AG08395 (cell line): Measurements from ENCODE around the gene GOLGA6L7.
"Not testable (repeated sequence)": the region's sequence is repeated elsewhere in the genome, so short reads cannot be mapped to it uniquely, and the experiment has no call there.

Experiments used
- DNase-seq: peaks from one replicate; pipeline ENCODE4 v3.0.0; 2012; ENCODE audit warnings: mixed read lengths, low spot score

GOLGA6L7 gene

GRCh38 chr15:28884151-28884940, 35.9 kb upstream of the GOLGA6L7 start:
- DNase-seq, result no peak

- no peak for DNase-seq
Measured at GRCh38 chr15:28881600-28881999, 33.2 kb upstream of the GOLGA6L7 start.

GRCh38 chr15:28881170-28881569, 32.7 kb upstream of the GOLGA6L7 start:
- DNase-seq, result no peak

GRCh38 chr15:28880680-28881079, 32.2 kb upstream of the GOLGA6L7 start:
- no peak for DNase-seq

GRCh38 chr15:28879551-28879950, 31.1 kb upstream of the GOLGA6L7 start:
- DNase-seq, result no peak

- DNase-seq, result no peak
Measured at GRCh38 chr15:28878209-28878608, 29.8 kb upstream of the GOLGA6L7 start.

- no peak for DNase-seq
Measured at GRCh38 chr15:28876845-28877185, 28.4 kb upstream of the GOLGA6L7 start.

- no peak for DNase-seq
Measured at GRCh38 chr15:28876131-28876844, 27.8 kb upstream of the GOLGA6L7 start.

- no peak for DNase-seq
Measured at GRCh38 chr15:28875461-28876000, 27.1 kb upstream of the GOLGA6L7 start.

GRCh38 chr15:28873585-28874190, 25.2 kb upstream of the GOLGA6L7 start:
- no peak for DNase-seq

- DNase-seq, result no peak
Measured at GRCh38 chr15:28873006-28873405, 24.6 kb upstream of the GOLGA6L7 start.

- DNase-seq, result no peak
Measured at GRCh38 chr15:28871168-28871567, 22.7 kb upstream of the GOLGA6L7 start.

GRCh38 chr15:28868744-28869345, 20.4 kb upstream of the GOLGA6L7 start:
- DNase-seq, result no peak

GRCh38 chr15:28861589-28862293, 13.3 kb upstream of the GOLGA6L7 start:
- DNase-seq, result not testable (repeated sequence)

GRCh38 chr15:28861031-28861534, 12.6 kb upstream of the GOLGA6L7 start:
- DNase-seq, result no peak

- DNase-seq, result not testable (repeated sequence)
Measured at GRCh38 chr15:28854578-28854977, 6.1 kb upstream of the GOLGA6L7 start.

GRCh38 chr15:28853654-28854053, 5.2 kb upstream of the GOLGA6L7 start:
- not testable (repeated sequence) for DNase-seq

- DNase-seq, result not testable (repeated sequence)
Measured at GRCh38 chr15:28849766-28850165, 1.3 kb upstream of the GOLGA6L7 start.

- not testable (repeated sequence) for DNase-seq
Measured at GRCh38 chr15:28849271-28849670, 827 bp upstream of the GOLGA6L7 start.

- not testable (repeated sequence) for DNase-seq
Measured at GRCh38 chr15:28847959-28848358, 485 bp downstream of the GOLGA6L7 start.

- DNase-seq, result not testable (repeated sequence)
Measured at GRCh38 chr15:28847247-28847646, 1.2 kb downstream of the GOLGA6L7 start.
